GM12891 (cell line): ENCODE measurements around the gene SDHB.

Experiments
- POLR2A ChIP-seq: IDR thresholded peaks from 2 replicates; pipeline ENCODE4 v1.6.1; 2011; ENCODE audit warnings: low read depth, low read length, control low read depth
- POLR2AphosphoS5 ChIP-seq: IDR thresholded peaks from 2 replicates; pipeline ENCODE4 v1.6.1; 2011; ENCODE audit warnings: low read depth, low read length, control low read depth
- POU2F2 ChIP-seq: IDR thresholded peaks from 2 replicates; pipeline ENCODE4 v1.6.1; 2011; ENCODE audit warnings: low read depth, mild to moderate bottlenecking, control low read depth, low read length, moderate library complexity
- SPI1 ChIP-seq: IDR thresholded peaks from 2 replicates; pipeline ENCODE4 v1.6.1; 2011; ENCODE audit warnings: low read depth, low read length, control low read depth
- TAF1 ChIP-seq: IDR thresholded peaks from 2 replicates; pipeline ENCODE4 v1.6.1; 2011; ENCODE audit warnings: low read depth, low read length, control low read depth

DNA sequence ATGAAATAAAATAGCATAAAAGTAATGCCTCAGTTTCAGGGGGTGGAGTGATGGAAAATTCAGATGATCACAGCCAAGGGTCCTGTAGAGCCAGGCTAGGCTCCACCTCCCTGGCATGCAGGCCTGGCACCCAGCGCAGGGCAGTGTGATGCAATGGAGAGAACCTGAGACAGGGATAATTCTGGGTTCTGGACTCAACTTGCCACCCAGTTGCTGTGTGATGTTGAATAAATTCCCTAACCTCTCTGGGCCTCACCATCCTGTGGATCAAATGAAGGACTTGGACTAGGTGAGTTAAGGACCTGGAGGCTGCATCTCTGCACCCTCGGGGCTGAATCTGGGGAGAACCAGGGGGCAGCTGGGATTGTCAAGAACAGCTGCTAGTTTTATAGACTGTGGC lies 48.4 kb upstream of the SDHB start:
- TF ChIP-seq POLR2A (no peak), TAF1 (no peak), SPI1 (no peak), POLR2AphosphoS5 (no peak), POU2F2 (no peak)
